ENCODE results near the gene UBA1. TPM values are rescaled to one million over a fixed set of nuclear protein-coding genes. Genes with fewer than 3 reads are reported as not detected.

Gene UBA1
- total RNA-seq, 3 donors from 2014 or later (not counting 1 experiment from before 2014, with no cell fraction given): 118 to 168 (median 120) TPM

GRCh38 chrX:47209508-47210238 lies 16.0 kb downstream of the UBA1 start:
- ATAC-seq: no peak
- H3K4me3 ChIP-seq (ENCODE audit: low read length): no peak overlapping the region
- H3K4me1 ChIP-seq (ENCODE audit: control insufficient read depth, insufficient read depth, low read length): no peaks in the 10 kb centered on the region
- WGBS (ENCODE audit: insufficient coverage): 98% methylated on average over 16 of the region's 16 CpGs
- no peak for TF ChIP-seq CTCF (IDR thresholded peaks at IDR 0.05)
- intact Hi-C loops (cut with micrococcal nuclease): loop anchor here (10.0 kb wide), 1 partner anchor 445 kb away; the partner anchor contains the start of genes ELK1 and UXT
- Mint-ChIP-seq H3K27ac (no peak overlapping the region), H3K27me3 (ENCODE audit: low read depth in 2 of 2) (no peaks in the 10 kb centered on the region), H3K4me3 (no peak overlapping the region), H3K9me3 (no peaks in the 10 kb centered on the region), H3K36me3 (peaks cover 11% of the 10 kb centered on the region), H3K4me1 (no peaks in the 10 kb centered on the region)
- no peaks in the 10 kb centered on the region for H3K27me3 ChIP-seq (ENCODE audit: control insufficient read depth, insufficient read depth, low read length)
- no peaks in the 10 kb centered on the region for H3K9me3 ChIP-seq (ENCODE audit: control insufficient read depth, insufficient read depth, low read length)
- H3K36me3 ChIP-seq (ENCODE audit: control insufficient read depth, insufficient read depth, low read length): peaks cover 62% of the 10 kb centered on the region
- no peak for DNase-seq
- H3K27ac ChIP-seq (ENCODE audit: low read length): no peak overlapping the region

GRCh38 chrX:47210661-47211425 lies 17.2 kb downstream of the UBA1 start:
- TF ChIP-seq CTCF (IDR thresholded peaks at IDR 0.05): no peak
- Histone ChIP-seq H3K4me3 (ENCODE audit: low read length) (no peak overlapping the region), H3K27ac (ENCODE audit: low read length) (no peak overlapping the region), H3K27me3 (ENCODE audit: control insufficient read depth, insufficient read depth, low read length) (no peaks in the 10 kb centered on the region), H3K36me3 (ENCODE audit: control insufficient read depth, insufficient read depth, low read length) (peaks cover 66% of the 10 kb centered on the region), H3K4me1 (ENCODE audit: control insufficient read depth, insufficient read depth, low read length) (no peaks in the 10 kb centered on the region), H3K9me3 (ENCODE audit: control insufficient read depth, insufficient read depth, low read length) (no peaks in the 10 kb centered on the region)
- no peaks in the 10 kb centered on the region for H3K27me3 Mint-ChIP-seq (ENCODE audit: low read depth in 2 of 2)
- peak overlapping the region in 1 of 2 donors; percentile 23 for H3K27ac Mint-ChIP-seq
- H3K36me3 Mint-ChIP-seq: peaks cover 11% of the 10 kb centered on the region
- DNase-seq (no peak), ATAC-seq (no peak)
- 96% methylated on average over 12 of the region's 15 CpGs for WGBS (ENCODE audit: insufficient coverage)
- H3K9me3 Mint-ChIP-seq: no peaks in the 10 kb centered on the region
- no peak overlapping the region for H3K4me3 Mint-ChIP-seq
- intact Hi-C loops (cut with micrococcal nuclease): loop anchor here (10.0 kb wide), 1 partner anchor 444 kb away; the partner anchor contains the start of genes ELK1 and UXT
- H3K4me1 Mint-ChIP-seq: no peaks in the 10 kb centered on the region

GRCh38 chrX:47212381-47213293 lies 19.0 kb downstream of the UBA1 start:
- Histone ChIP-seq H3K27ac (ENCODE audit: low read length) (no peak overlapping the region), H3K4me1 (ENCODE audit: control insufficient read depth, insufficient read depth, low read length) (peaks cover 6% of the 10 kb centered on the region), H3K27me3 (ENCODE audit: control insufficient read depth, insufficient read depth, low read length) (no peaks in the 10 kb centered on the region), H3K36me3 (ENCODE audit: control insufficient read depth, insufficient read depth, low read length) (peaks cover 53% of the 10 kb centered on the region), H3K9me3 (ENCODE audit: control insufficient read depth, insufficient read depth, low read length) (no peaks in the 10 kb centered on the region), H3K4me3 (ENCODE audit: low read length) (no peak overlapping the region)
- no peak for TF ChIP-seq CTCF (IDR thresholded peaks at IDR 0.05)
- no peaks in the 10 kb centered on the region for H3K9me3 Mint-ChIP-seq
- H3K4me3 Mint-ChIP-seq: no peak overlapping the region
- ATAC-seq (no peak), DNase-seq (no peak)
- no peaks in the 10 kb centered on the region for H3K27me3 Mint-ChIP-seq (ENCODE audit: low read depth in 2 of 2)
- intact Hi-C loops (cut with micrococcal nuclease): loop anchor here (10.0 kb wide), 1 partner anchor 442 kb away; the partner anchor contains the start of genes ELK1 and UXT
- no peaks in the 10 kb centered on the region for H3K36me3 Mint-ChIP-seq
- H3K4me1 Mint-ChIP-seq: peaks cover 11 to 15% of the 10 kb centered on the region in 2 donors
- 97% methylated on average over 10 of the region's 12 CpGs for WGBS (ENCODE audit: insufficient coverage)
- peak overlapping the region in 1 of 2 donors; percentile 23 for H3K27ac Mint-ChIP-seq
